GM12873 (cell line): ENCODE data around the gene ASRGL1.

Experiments used
- CTCF ChIP-seq: IDR thresholded peaks from 2 replicates; pipeline ENCODE4 v1.5.1; 2012; ENCODE audit warnings: low read depth, mild to moderate bottlenecking, moderate library complexity, low read length, control low read depth; ENCODE audit not compliant: insufficient read depth; ENCODE audit errors: missing control alignments

Gene ASRGL1

GRCh38 chr11:62345861-62346260, 8.6 kb downstream of the ASRGL1 start:
- TF ChIP-seq CTCF, result no peak

GRCh38 chr11:62352355-62353336, 15.4 kb downstream of the ASRGL1 start:
- TF ChIP-seq CTCF, result no peak

GRCh38 chr11:62353841-62354240, 16.6 kb downstream of the ASRGL1 start:
- TF ChIP-seq CTCF, result no peak

GRCh38 chr11:62358273-62358672, 21.0 kb downstream of the ASRGL1 start:
- TF ChIP-seq CTCF, result no peak

- TF ChIP-seq CTCF, result no peak
Measured at GRCh38 chr11:62359475-62359874, 22.2 kb downstream of the ASRGL1 start.

GRCh38 chr11:62360685-62361084, 23.4 kb downstream of the ASRGL1 start:
- TF ChIP-seq CTCF, result no peak

GRCh38 chr11:62370743-62371440, 33.6 kb downstream of the ASRGL1 start:
- no peak for TF ChIP-seq CTCF
